ENCODE measurements around the gene CFAP221. TPM values are rescaled to one million over a fixed set of nuclear protein-coding genes. Genes with fewer than 3 reads are reported as not detected.
A peak's percentile ranks its signal among the peaks of the same experiment; 100 is the strongest.

The CFAP221 gene
- not detected in 2 replicates for total RNA-seq (2013; cell fraction: nucleolus; rRNA removed)
- total RNA-seq (2014; rRNA removed): not detected in 2 replicates
- not detected in 2 replicates for total RNA-seq (2014; rRNA removed; fragmentation: Illumina TruSeq; extraction: Trizol)
- total RNA-seq (2021): not detected in 2 replicates
- polyA plus RNA-seq (2011; ENCODE audit: low read depth): not detected
- not detected in 2 replicates for polyA plus RNA-seq (2011; rRNA removed)
- not detected in 2 replicates for polyA plus RNA-seq (2011; cell fraction: cytosol; rRNA removed)
- not detected in 2 replicates for polyA plus RNA-seq (2011; cell fraction: nucleus; rRNA removed)
- not detected in 2 replicates for polyA plus RNA-seq (2012)
- polyA plus RNA-seq (2014; fragmentation: Illumina TruSeq; extraction: Trizol): not detected in 2 replicates
- polyA plus RNA-seq (2014; fragmentation: Nextera tagmentation; extraction: Ambion mirVana): not detected
- not detected in 2 replicates for polyA plus RNA-seq (2014; rRNA removed)
- not detected for polyA plus RNA-seq (2016; fragmentation: Nextera tagmentation; extraction: Ambion mirVana)
- polyA minus RNA-seq (2011; rRNA and poly(A)+ RNA removed): not detected in 2 replicates
- not detected in 2 replicates for polyA minus RNA-seq (2011; cell fraction: cytosol; rRNA and poly(A)+ RNA removed)
- not detected in 2 replicates for polyA minus RNA-seq (2011; cell fraction: nucleus; rRNA and poly(A)+ RNA removed)
- not detected for Bru-seq, nascent RNA
- not detected for BruChase-seq, experiment 1, labeled RNA remaining after a 6-hour chase
- percentile 1 among the genes with signal in this experiment for BruChase-seq, experiment 2, labeled RNA remaining after a 2-hour chase
- long read RNA-seq, experiment 1: 0 reads
- long read RNA-seq, experiment 2: 0 reads

- Histone ChIP-seq H3K9ac (ENCODE audit: control insufficient read depth, insufficient read depth, low read length) (no peak within 1 kb of the TSS), H3K27me3 (replicated peaks in 1 of 2; ENCODE audit: control insufficient read depth in 2 of 2, insufficient read depth in 2 of 2, low read length in 1 of 2) (peaks cover 0 to 5% of the 10 kb centered on the region in 2 experiments; a peak in 3 of 4 replicates), H3K4me3 (no peak within 1 kb of the TSS), H4K20me1 (ENCODE audit: control insufficient read depth, insufficient read depth) (no peaks in the 10 kb centered on the region), H3K4me2 (ENCODE audit: control insufficient read depth, insufficient read depth) (peak within 1 kb of the TSS; percentile 51; the same call in 1 of the 2 replicates), H3K79me2 (ENCODE audit: control insufficient read depth, insufficient read depth, low read length) (no peaks in the 10 kb centered on the region), H3K9me3 (replicated peaks; ENCODE audit: control insufficient read depth, insufficient read depth, low read length) (no peaks in the 10 kb centered on the region), H3K4me1 (ENCODE audit: control insufficient read depth, insufficient read depth, low read length) (no peaks in the 10 kb centered on the region), H2AFZ (ENCODE audit: control insufficient read depth, low read depth, low read length) (peak within 1 kb of the TSS; percentile 46; the same call in 1 of the 2 replicates), H3K27ac (ENCODE audit: control insufficient read depth, insufficient read depth) (no peak within 1 kb of the TSS), H3K36me3 (ENCODE audit: control insufficient read depth in 2 of 2, insufficient read depth in 2 of 2, low read length in 1 of 2) (no peaks in the 10 kb centered on the region)
- no peak for FAIRE-seq
- ChIA-PET RAD21 (ENCODE audit: unreplicated experiment) (no interaction called here), CTCF (no interaction called here), POLR2A (no interaction called here), SMC1A (ENCODE audit: uncharacterized antibody, unreplicated experiment) (no interaction called here)
- in situ Hi-C loops (cut with MboI): no loop called here
- intact Hi-C loops (cut with micrococcal nuclease; ENCODE audit: unreplicated experiment): no loop called here
- BruUV-seq (replicated peaks): no TSS peak
- DNase-seq (ENCODE audit: low read depth, low spot score): no peak
- 30% methylated on average over 71 of the region's 89 CpGs for WGBS (ENCODE audit: insufficient coverage, insufficient replicate concordance, low lambda C conversion rate, missing lambda C conversion rate)
- ATAC-seq: peak; percentile 48
- TF ChIP-seq USF2 (IDR thresholded peaks at IDR 0.05; ENCODE audit: borderline replicate concordance, low read depth, low read length): no peak
- no peak for TF ChIP-seq YBX1 (IDR thresholded peaks at IDR 0.05)
- no peak for TF ChIP-seq NBN (IDR thresholded peaks at IDR 0.05)
- TF ChIP-seq YY1 (IDR thresholded peaks at IDR 0.05; ENCODE audit: low read depth, low read length): no peak
- TF ChIP-seq CBFB (IDR thresholded peaks at IDR 0.05; ENCODE audit: low read depth): no peak
- TF ChIP-seq SKIL (IDR thresholded peaks at IDR 0.05; ENCODE audit: low read depth, poor library complexity, severe bottlenecking): no peak
- peak; percentile 82; the same call in 1 of the 2 replicates for TF ChIP-seq CHD1 (IDR thresholded peaks at IDR 0.05; ENCODE audit: low read depth, low read length)
- no peak for TF ChIP-seq CTCF (IDR thresholded peaks at IDR 0.05 in 2 of 3, conservative IDR thresholded peaks at IDR 0.05 in 1 of 3; ENCODE audit: control insufficient read depth in 2 of 3, extremely low read depth in 1 of 3, insufficient read depth in 1 of 3, low read depth in 3 of 3, low read length in 3 of 3)
- TF ChIP-seq JUNB (IDR thresholded peaks at IDR 0.05): no peak
- TF ChIP-seq STAT1 (conservative IDR thresholded peaks at IDR 0.05): no peak
- TF ChIP-seq POU2F2 (IDR thresholded peaks at IDR 0.05; ENCODE audit: borderline replicate concordance, low read depth, low read length): no peak
- TF ChIP-seq IKZF1 (conservative IDR thresholded peaks at IDR 0.05): 0 out of 2 replicates have a peak, but pooled peaks have one; percentile 13
- TF ChIP-seq LARP7 (IDR thresholded peaks at IDR 0.05): no peak
- no peak for TF ChIP-seq SUPT20H (IDR thresholded peaks at IDR 0.05; ENCODE audit: borderline replicate concordance, control insufficient read depth, low read depth, low read length)
- TF ChIP-seq HDAC2 (IDR thresholded peaks at IDR 0.05): no peak
- no peak for TF ChIP-seq ZNF622 (IDR thresholded peaks at IDR 0.05)
Measured at GRCh38 chr2:119544075-119544938, at the start of gene CFAP221. CFAP221 (plus strand) TSS chr2:119544449; CDS start chr2:119546132, 1,683 bp downstream.
